Ovary (tissue), 3 donors: ENCODE measurements around the gene PPA1.

Source experiments
- CTCF ChIP-seq, 3 donors: fragments of 450-650 bp in 2 of 3; fragments of 200-600 bp in 1 of 3; IDR thresholded peaks; one replicate each; pipeline versions ENCODE4 v1.5.1 to v1.8.0; 2016 to 2022; ENCODE audit warnings: antibody characterized with exemption in 3 of 3, mild to moderate bottlenecking in 1 of 3
- EP300 ChIP-seq: sonication (generic); formaldehyde crosslinking; IDR thresholded peaks from one replicate; pipeline ENCODE4 v1.6.1; 2017; ENCODE audit warnings: antibody characterized with exemption
- POLR2A ChIP-seq: fragments of 450-650 bp; IDR thresholded peaks from one replicate; pipeline ENCODE4 v1.6.1; 2017; ENCODE audit warnings: antibody characterized with exemption, mild to moderate bottlenecking, moderate library complexity
- donor health status: DM: no; HTN: no; CAD: no.

DNA sequence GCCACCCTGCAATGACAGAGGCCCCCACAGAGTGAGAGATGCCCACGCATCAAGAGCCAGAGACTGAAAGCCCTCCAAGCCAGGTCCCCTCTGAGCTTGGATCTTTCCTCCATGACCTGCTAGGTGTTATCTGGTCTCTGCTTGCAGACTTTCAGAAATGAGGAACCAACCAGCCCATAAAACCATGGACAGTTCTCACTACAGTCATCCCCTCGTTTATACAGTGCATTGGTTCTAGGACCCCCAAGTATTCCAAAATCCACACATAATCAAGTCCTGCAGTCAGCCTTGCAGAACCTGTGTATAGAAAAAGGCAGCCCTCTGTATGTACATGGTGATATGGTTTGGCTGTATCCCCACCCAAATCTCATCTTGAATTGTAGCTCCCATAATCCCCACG is 27.5 kb upstream of the PPA1 start:
- TF ChIP-seq CTCF (IDR thresholded peaks at IDR 0.05) = no peak
- TF ChIP-seq POLR2A = no peak
- TF ChIP-seq EP300 = no peak
